HG03354 (cell line): Measurements from ENCODE around the gene EIF3I.

ENCODE experiments used
- ATAC-seq: cut with Tn5 transposase; IDR thresholded peaks from one replicate; pipeline ENCODE4 v1.9.1; 2021; ENCODE audit warnings: mild to moderate bottlenecking; ENCODE audit not compliant: unreplicated experiment, poor library complexity, severe bottlenecking

Gene EIF3I

GRCh38 chr1:32221980-32222755, at the start of gene EIF3I, which contains the start of gene TMEM234:
TSS of gene EIF3I (plus strand) at chr1:32222407. CDS start at chr1:32222442, 35 bp downstream.
TSS of gene TMEM234 (minus strand) at chr1:32222353. CDS start at chr1:32222322, 31 bp downstream.
- peak; percentile 96 for ATAC-seq

GRCh38 chr1:32172621-32173245, 49.5 kb upstream of the EIF3I start:
- ATAC-seq: no peak

- no peak for ATAC-seq
Observed at GRCh38 chr1:32178380-32179192, 43.6 kb upstream of the EIF3I start.

- ATAC-seq: no peak
Observed at GRCh38 chr1:32179193-32179442, 43.1 kb upstream of the EIF3I start.

- peak; percentile 83 for ATAC-seq
Observed at GRCh38 chr1:32179443-32180185, 42.6 kb upstream of the EIF3I start, which contains the start of gene TXLNA. TSS of gene TXLNA (plus strand) at chr1:32179675. CDS start at chr1:32180346, 671 bp downstream.

- ATAC-seq: peak; percentile 23
Observed at GRCh38 chr1:32180186-32181060, 41.8 kb upstream of the EIF3I start.

- ATAC-seq: no peak
Observed at GRCh38 chr1:32181065-32181464, 41.1 kb upstream of the EIF3I start.

GRCh38 chr1:32181563-32181962, 40.6 kb upstream of the EIF3I start:
- ATAC-seq: no peak

GRCh38 chr1:32182060-32182459, 40.1 kb upstream of the EIF3I start:
- no peak for ATAC-seq

GRCh38 chr1:32184650-32185049, 37.6 kb upstream of the EIF3I start:
- no peak for ATAC-seq

GRCh38 chr1:32186077-32186476, 36.1 kb upstream of the EIF3I start:
- ATAC-seq: no peak

GRCh38 chr1:32186491-32186890, 35.7 kb upstream of the EIF3I start:
- ATAC-seq: no peak

GRCh38 chr1:32187850-32188249, 34.4 kb upstream of the EIF3I start:
- ATAC-seq: no peak

- no peak for ATAC-seq
Observed at GRCh38 chr1:32192220-32192948, 29.8 kb upstream of the EIF3I start.

- no peak for ATAC-seq
Observed at GRCh38 chr1:32194984-32195383, 27.2 kb upstream of the EIF3I start.

- ATAC-seq: no peak
Observed at GRCh38 chr1:32195531-32195930, 26.7 kb upstream of the EIF3I start.

- no peak for ATAC-seq
Observed at GRCh38 chr1:32195972-32196823, 26.0 kb upstream of the EIF3I start.
